GM19467 (cell line): Measurements from ENCODE around the gene MB21D2.
"Not testable (repeated sequence)": the region's sequence is repeated elsewhere in the genome, so short reads cannot be mapped to it uniquely, and the experiment has no call there.

Experiments used
- ATAC-seq: cut with Tn5 transposase; IDR thresholded peaks from one replicate; pipeline ENCODE4 v1.9.1; 2021; ENCODE audit warnings: mild to moderate bottlenecking, moderate library complexity; ENCODE audit not compliant: unreplicated experiment

MB21D2 gene

GRCh38 chr3:192917404-192918274 lies at the start of gene MB21D2:
MB21D2 (minus strand) TSS chr3:192917856; CDS start chr3:192917840, 16 bp downstream.
- peak; percentile 46 for ATAC-seq

DNA sequence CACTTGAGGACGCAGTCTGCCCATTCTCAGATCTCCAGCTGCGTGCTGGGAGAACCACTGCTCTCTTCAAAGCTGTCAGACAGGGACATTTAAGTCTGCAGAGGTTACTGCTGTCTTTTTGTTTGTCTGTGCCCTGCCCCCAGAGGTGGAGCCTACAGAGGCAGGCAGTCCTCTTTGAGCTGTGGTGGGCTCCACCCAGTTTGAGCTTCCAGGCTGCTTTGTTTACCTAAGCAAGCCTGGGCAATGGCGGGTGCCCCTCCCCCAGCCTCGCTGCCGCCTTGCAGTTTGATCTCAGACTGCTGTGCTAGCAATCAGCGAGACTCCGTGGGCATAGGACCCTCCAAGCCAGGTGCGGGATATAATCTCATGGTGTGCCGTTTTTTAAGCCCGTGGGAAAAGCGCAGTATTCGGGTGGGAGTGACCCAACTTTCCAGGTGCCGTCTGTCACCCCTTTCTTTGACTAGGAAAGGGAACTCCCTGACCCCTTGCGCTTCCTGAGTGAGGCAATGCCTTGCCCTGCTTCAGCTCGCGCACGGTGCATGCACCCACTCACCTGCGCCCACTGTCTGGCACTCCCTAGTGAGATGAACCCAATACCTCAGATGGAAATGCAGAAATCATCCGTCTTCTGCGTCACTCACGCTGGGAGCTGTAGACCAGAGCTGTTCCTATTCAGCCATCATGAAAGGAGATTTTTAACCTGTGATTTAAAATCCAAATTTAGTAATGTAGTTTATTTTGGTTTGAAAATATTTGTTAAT lies 47.5 kb upstream of the MB21D2 start:
- not testable (repeated sequence) for ATAC-seq

DNA sequence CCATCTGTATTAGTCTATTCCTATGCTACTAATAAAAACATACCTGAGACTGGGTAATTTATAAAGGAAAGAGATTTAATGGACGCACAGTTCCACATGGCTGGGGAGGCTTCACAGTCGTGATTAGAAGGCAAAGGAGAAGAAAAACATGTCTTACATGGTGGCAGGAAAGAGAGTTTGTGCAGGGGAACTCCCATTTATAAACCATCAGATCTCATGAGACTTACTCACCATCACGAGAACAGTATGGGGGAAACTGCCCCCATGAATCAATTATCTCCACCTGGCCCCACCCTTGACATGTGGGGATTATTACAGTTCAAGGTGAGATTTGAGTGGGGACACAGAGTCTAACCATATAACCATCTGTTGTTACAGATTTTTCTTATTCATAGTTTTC lies 42.1 kb upstream of the MB21D2 start:
- ATAC-seq: no peak

DNA sequence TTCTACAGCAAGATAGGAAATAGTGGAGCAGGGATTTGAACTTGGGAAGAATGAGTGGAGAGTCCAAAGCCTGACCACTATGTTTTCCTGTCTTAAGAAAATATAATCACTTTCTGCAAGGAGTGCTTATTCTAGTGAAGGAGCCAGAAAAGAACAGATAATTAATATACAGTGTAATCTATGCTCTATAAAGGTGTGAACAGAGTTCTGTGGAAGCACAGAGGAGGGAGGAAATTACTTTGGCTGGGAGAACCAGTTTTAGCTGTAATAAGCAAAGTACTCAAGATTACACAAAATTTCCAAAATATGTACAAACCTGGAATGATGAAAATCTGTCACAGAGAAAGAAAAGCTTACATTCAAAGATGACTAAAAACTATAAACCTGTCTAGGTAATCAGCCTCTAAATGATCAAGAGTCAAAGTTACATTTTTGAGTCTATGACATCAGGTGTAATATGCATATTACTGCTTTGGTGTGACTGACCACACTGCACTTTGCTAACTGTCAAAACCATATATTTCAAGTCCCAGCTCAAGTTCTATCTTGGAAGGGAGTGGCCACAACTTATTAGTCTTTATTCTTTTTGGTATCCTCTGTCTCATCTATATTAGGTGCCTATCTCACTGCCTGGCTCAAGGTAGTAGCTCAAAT lies 40.7 kb upstream of the MB21D2 start:
- ATAC-seq: no peak

DNA sequence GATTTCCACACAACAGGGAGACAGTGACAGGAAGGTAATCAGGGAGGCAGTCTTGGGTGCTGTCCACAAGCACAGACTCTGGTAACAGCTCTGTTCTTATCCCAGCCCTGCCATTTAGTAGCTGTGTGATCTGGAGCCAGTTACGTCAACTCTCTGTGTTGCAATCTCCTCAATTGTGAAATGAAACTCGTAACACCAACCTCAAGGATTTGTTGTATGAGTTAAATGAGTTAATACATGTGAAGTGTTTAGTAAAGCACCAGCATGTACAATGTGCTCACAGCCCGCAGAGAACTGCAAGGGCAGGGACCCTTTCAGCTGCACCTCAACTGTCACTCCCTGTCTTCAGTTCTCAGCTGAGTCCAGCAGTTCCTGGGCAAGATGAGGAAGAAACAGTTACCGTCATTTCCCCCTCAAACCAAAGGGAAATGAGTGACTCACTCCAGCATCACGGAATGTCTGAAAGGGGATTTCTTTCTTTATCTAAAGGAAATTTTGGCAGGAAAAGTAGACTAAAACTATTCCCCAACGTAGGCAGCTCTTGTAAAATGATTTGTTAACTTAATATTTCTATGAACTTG lies 39.9 kb upstream of the MB21D2 start:
- ATAC-seq: no peak

GRCh38 chr3:192953926-192954325 lies 36.3 kb upstream of the MB21D2 start:
- ATAC-seq: no peak

GRCh38 chr3:192947421-192947820 lies 29.8 kb upstream of the MB21D2 start:
- no peak for ATAC-seq

DNA sequence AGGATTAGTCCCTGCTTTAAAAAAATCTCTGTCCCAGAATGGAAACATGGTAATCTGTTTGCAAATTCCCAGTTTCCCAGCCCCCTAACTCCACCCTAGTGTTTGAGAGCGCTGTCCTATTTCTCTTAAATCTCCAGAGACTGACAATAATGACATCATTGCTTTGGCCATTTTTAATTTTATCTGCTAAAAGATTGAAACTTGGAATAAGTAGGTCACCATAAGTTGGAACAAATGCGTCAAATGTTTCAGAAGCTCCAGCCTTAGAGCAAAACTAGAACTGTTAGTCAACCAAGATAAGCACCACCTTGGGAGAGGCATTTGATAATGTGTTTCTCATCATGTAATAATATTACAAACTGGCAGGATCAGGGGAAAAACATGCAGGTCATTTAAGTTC lies 25.7 kb upstream of the MB21D2 start:
- no peak for ATAC-seq

- ATAC-seq: no peak
These were observed 25.0 kb upstream of the MB21D2 start for GRCh38 chr3:192942625-192943024.

GRCh38 chr3:192940129-192940528 lies 22.5 kb upstream of the MB21D2 start:
- no peak for ATAC-seq

GRCh38 chr3:192935441-192935840 lies 17.8 kb upstream of the MB21D2 start:
- no peak for ATAC-seq

DNA sequence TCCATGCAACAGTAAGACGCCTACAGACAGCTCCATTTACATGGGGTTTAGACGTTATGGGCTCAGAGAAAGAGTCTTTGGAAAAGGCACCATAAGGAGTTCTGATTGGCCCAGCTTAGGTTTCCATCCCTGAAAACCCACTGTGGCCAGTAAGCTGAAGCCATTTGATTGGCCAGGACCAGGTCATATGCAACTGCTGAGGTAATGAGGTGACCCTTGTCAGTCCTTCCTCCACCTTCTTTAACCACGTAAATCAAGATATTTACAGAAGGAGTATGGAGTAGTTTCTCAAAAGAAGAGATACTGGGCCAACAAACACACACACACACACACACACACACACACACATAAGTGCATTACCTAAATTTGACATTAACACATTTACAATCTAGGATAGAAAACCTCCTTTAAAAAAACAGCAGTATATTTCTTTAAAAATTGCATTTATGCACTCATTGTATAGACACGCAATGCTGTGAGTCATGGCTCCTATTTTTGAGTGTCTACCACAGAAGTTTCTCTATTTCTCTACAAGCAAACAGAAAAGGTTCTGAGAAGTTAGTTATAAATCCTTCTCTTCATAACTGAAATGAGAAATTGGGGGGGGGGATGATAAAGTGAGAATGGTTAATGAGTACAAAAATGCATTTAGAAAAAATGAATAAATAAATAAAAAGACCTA lies 16.3 kb upstream of the MB21D2 start:
- no peak for ATAC-seq

GRCh38 chr3:192933259-192933658 lies 15.6 kb upstream of the MB21D2 start:
- ATAC-seq: no peak

DNA sequence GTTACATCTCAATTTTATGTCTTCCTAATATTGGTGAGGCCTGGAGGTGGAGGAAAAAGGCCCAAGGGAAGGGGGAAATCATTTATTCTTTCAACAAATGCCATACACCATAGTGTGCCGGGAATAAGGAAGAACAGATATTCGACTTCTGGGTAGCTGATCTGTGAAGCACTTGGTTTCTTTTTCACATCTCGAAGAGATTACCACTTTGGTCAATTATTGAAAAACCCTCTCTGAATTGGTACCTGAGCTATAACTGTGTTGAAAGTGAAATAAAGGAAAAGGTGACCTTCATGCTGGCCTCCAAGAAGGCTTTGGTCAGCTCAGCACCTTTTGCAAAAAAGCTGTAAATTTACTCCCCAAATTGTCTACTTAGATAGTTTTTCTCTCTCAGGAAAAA lies 14.2 kb upstream of the MB21D2 start:
- no peak for ATAC-seq

DNA sequence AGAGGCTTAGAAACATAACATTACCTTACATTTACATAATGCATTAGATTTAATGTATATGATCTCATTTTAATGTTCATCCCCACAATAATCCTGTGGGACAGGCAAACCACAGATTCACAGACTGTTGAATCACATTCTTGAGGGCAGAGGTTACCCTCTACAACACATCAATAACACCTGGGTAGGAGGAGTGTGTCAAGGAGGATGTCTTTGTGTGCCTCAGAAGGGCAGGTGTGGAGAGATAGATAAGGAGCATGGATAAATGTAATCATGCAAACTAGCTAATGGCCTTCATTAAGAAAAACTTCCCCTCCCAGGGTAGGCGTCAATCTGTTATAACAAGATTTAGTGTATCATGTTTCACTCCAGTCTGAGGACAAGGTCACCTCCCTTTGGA lies 12.9 kb upstream of the MB21D2 start:
- no peak for ATAC-seq

GRCh38 chr3:192929755-192930547 lies 12.3 kb upstream of the MB21D2 start:
- ATAC-seq: no peak

DNA sequence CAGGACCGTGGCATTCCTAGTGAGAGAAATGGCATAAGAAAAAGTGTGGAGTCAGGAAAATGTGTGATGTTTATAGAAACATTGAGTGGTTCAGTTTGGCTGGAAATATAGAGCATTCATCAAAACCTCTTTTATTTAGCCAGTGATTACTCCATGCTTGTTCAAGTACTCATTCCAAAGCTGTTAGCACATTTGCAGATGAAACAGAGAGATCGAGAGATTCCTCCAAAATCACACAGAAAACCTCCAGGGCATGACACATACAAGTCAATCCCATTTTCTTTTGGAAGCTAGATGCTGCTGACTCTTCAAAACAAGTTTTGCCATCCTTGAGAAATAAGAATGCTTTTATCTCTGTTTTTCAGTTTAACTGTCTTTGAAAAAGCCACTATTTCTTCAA lies 11.5 kb upstream of the MB21D2 start:
- no peak for ATAC-seq

- ATAC-seq: no peak
These were observed 11.1 kb upstream of the MB21D2 start for GRCh38 chr3:192928720-192929119.

- ATAC-seq: no peak
These were observed 10.4 kb upstream of the MB21D2 start for GRCh38 chr3:192928016-192928415.

DNA sequence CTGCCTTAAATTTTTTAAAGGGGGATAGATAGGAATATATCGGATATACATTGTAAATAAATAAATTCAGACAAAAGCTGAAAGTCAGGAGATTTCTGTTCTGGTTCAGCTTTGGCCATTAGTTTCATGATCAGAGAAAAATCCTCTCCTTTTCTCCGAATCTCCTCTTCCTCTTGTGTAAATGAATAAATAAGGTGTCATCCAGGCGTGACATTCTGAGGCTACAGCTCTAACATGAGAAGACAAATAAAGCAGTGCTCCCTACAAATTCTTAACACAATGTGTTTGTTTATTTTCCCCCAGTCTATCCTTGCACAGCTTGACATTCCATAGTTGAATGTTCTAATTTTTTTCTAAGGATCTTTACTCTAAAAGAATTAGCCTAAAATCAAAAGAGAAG lies 9.4 kb upstream of the MB21D2 start:
- ATAC-seq: no peak
